Tibial nerve (tissue), 3 donors: Measurements from ENCODE around the gene RBM38.

Source experiments
- CTCF ChIP-seq, 5 experiments: fragments of 200-600 bp in 3 of 5; fragments of 450-650 bp in 2 of 5; sonication (generic) in 3 of 5; IDR thresholded peaks; one replicate each; pipeline ENCODE4 v1.5.1; 2016 to 2019; ENCODE audit warnings: antibody characterized with exemption in 5 of 5, mild to moderate bottlenecking in 3 of 5, moderate library complexity in 2 of 5
- POLR2A ChIP-seq, 2 donors: fragments of 450-650 bp; IDR thresholded peaks; one replicate each; pipeline ENCODE4 v1.6.1; 2017; ENCODE audit warnings: antibody characterized with exemption in 2 of 2, mild to moderate bottlenecking in 2 of 2, moderate library complexity in 2 of 2

GRCh38 chr20:57371363-57371762 lies 19.8 kb upstream of the RBM38 start:
- TF ChIP-seq CTCF (IDR thresholded peaks at IDR 0.05) (no peak), POLR2A (IDR thresholded peaks at IDR 0.05) (no peak)
